Measurements from ENCODE around the gene PTTG1IP.

- TF ChIP-seq CTCF (IDR thresholded peaks at IDR 0.05), result no peak
- TF ChIP-seq POLR2A (IDR thresholded peaks at IDR 0.05), result no peak
Measured at GRCh38 chr21:44904141-44904923, 30.8 kb upstream of the PTTG1IP start.

Data from stomach (tissue), 4 donors.